ENCODE data around the gene SEZ6L2. TPM values are rescaled to one million over a fixed set of nuclear protein-coding genes. Genes with fewer than 3 reads are reported as not detected.
A peak's percentile ranks its signal among the peaks of the same experiment; 100 is the strongest.

SEZ6L2 gene
- total RNA-seq, 4 donors from 2014 or later: 0.20 to 1.7 (median 0.56) TPM

DNA sequence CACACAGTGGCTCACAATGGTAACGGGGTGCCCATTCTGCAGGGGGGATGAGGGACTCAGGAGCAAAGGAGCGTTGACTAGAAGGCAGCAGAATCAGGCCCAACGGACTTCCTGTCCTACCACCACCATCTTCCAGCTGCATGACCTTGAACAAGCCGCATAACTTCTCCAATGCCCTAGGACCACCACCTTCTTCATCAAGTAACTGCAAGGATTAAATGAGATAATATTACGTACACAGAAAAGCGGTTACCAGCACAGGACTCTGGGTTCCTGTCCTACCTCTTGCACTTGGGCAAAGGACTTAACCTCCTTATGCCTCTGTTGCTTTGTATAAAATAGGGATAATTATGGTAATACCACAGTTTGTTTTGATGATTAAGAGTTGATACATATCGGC is 5.6 kb upstream of the SEZ6L2 start:
- in situ Hi-C loops (cut with MboI; ENCODE audit: low sequenced_read_pairs in 4 of 4): no loop called here
- Histone ChIP-seq H3K27me3 (peaks cover 11 to 19% (median 12%) of the 10 kb centered on the region in 3 donors), H3K4me1 (peaks cover 0 to 5% of the 10 kb centered on the region in 2 donors), H3K27ac (no peak overlapping the region), H3K9me3 (no peaks in the 10 kb centered on the region), H3K4me3 (no peak overlapping the region), H3K36me3 (no peaks in the 10 kb centered on the region)
- TF ChIP-seq POLR2A (IDR thresholded peaks at IDR 0.05): no peak
- TF ChIP-seq, protein P1, sequence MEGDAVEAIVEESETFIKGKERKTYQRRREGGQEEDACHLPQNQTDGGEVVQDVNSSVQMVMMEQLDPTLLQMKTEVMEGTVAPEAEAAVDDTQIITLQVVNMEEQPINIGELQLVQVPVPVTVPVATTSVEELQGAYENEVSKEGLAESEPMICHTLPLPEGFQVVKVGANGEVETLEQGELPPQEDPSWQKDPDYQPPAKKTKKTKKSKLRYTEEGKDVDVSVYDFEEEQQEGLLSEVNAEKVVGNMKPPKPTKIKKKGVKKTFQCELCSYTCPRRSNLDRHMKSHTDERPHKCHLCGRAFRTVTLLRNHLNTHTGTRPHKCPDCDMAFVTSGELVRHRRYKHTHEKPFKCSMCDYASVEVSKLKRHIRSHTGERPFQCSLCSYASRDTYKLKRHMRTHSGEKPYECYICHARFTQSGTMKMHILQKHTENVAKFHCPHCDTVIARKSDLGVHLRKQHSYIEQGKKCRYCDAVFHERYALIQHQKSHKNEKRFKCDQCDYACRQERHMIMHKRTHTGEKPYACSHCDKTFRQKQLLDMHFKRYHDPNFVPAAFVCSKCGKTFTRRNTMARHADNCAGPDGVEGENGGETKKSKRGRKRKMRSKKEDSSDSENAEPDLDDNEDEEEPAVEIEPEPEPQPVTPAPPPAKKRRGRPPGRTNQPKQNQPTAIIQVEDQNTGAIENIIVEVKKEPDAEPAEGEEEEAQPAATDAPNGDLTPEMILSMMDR (IDR thresholded peaks at IDR 0.05 in 4 of 5, conservative IDR thresholded peaks at IDR 0.05 in 1 of 5): no peak
- ATAC-seq (no peak), DNase-seq (no peak)
- intact Hi-C loops (cut with DNase I; ENCODE audit: low total_unique reads): loop anchor here (5.0 kb wide), 1 partner anchor 452 kb away; the partner anchor contains the start of gene CD2BP2

DNA sequence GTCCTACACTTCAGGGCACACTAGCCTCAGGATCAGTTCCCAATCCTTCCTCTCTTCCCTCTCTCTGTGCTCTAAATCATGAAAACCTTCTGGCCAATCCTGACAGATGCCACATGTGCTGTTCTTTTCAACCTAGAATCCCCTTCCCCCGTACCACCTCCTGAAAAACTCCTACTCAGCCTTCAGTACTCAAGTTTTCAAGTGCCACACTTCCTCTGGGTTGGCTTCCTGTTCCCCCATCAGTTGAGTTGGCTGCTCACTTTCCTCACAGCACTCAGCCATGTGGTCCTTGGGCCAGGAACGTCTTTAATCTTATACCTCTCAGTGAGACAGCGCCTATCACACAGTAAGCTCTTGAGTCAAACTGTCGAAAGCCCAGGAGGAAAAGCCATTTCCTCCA is 4.2 kb upstream of the SEZ6L2 start:
- peaks cover 21 to 31% (median 25%) of the 10 kb centered on the region in 3 donors for H3K27me3 ChIP-seq
- in situ Hi-C loops (cut with MboI; ENCODE audit: low sequenced_read_pairs in 4 of 4): no loop called here
- no peak overlapping the region for H3K27ac ChIP-seq
- DNase-seq (no peak), ATAC-seq (no peak)
- H3K4me3 ChIP-seq: no peak overlapping the region
- TF ChIP-seq, protein P1 (IDR thresholded peaks at IDR 0.05 in 4 of 5, conservative IDR thresholded peaks at IDR 0.05 in 1 of 5): no peak
- no peak for TF ChIP-seq POLR2A (IDR thresholded peaks at IDR 0.05)
- no peaks in the 10 kb centered on the region for H3K36me3 ChIP-seq
- H3K9me3 ChIP-seq: no peaks in the 10 kb centered on the region
- H3K4me1 ChIP-seq: peaks cover 0 to 5% of the 10 kb centered on the region in 2 donors
- intact Hi-C loops (cut with DNase I; ENCODE audit: low total_unique reads): loop anchor here (5.0 kb wide), 1 partner anchor 454 kb away; the partner anchor contains the start of gene CD2BP2

DNA sequence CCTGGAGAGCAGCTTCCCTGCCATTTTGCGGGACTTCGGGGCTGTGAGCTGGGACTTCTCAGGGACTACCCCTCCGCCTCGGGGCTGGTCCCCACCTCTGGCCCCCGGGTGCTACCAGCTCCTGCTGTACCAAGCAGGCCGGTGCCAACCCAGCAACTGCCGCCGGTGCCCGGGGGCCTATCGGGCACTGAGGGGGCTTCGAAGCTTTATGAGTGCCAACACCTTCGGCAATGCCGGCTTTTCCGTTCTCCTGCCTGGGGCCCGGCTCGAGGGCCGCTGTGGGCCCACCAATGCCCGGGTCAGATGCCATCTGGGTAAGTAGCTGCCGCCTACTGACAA is 2.2 kb upstream of the SEZ6L2 start:
- H3K27ac ChIP-seq: no peak overlapping the region
- H3K4me3 ChIP-seq: no peak overlapping the region
- no peaks in the 10 kb centered on the region for H3K9me3 ChIP-seq
- H3K4me1 ChIP-seq: peaks cover 0 to 5% of the 10 kb centered on the region in 2 donors
- DNase-seq (no peak), ATAC-seq (no peak)
- H3K27me3 ChIP-seq: peaks cover 35 to 42% (median 37%) of the 10 kb centered on the region in 3 donors
- H3K36me3 ChIP-seq: no peaks in the 10 kb centered on the region
- intact Hi-C loops (cut with DNase I; ENCODE audit: low total_unique reads) (loop anchor here (5.0 kb wide), 1 partner anchor 456 kb away; the partner anchor contains the start of gene CD2BP2), in situ Hi-C loops (cut with MboI; ENCODE audit: low sequenced_read_pairs in 4 of 4) (no loop called here)
- TF ChIP-seq, protein P1 (IDR thresholded peaks at IDR 0.05 in 4 of 5, conservative IDR thresholded peaks at IDR 0.05 in 1 of 5): no peak
- TF ChIP-seq POLR2A (IDR thresholded peaks at IDR 0.05): no peak

DNA sequence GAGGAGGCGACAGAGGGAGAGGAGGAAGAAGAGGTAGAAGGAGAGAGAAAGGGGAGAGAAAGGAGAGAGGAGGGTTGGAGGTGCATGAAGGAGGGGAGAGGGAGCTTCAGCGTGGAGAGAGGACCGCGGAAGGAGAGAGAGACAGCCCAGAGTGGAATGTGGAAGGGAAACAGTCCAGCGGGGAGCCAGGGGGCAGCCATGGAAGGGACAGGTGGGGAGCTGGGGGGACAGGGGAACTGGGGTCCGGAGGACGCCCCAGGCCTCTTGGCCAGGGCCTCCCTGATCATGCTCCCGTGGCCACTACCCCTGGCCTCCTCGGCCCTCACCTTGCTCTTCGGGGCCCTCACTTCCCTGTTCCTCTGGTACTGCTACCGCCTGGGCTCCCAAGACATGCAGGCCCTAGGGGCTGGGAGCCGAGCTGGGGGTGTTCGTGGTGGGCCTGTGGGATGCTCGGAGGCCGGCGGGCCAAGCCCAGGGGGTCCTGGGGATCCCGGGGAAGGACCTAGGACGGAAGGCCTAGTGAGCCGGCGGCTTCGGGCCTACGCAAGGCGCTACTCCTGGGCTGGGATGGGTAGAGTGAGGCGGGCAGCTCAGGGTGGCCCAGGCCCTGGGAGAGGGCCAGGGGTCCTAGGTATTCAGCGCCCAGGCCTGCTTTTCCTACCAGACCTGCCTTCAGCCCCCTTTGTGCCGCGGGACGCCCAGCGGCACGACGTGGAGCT is 1.7 kb upstream of the SEZ6L2 start:
- TF ChIP-seq POLR2A (IDR thresholded peaks at IDR 0.05): no peak
- TF ChIP-seq, protein P1 (IDR thresholded peaks at IDR 0.05 in 4 of 5, conservative IDR thresholded peaks at IDR 0.05 in 1 of 5): no peak
- no peaks in the 10 kb centered on the region for H3K9me3 ChIP-seq

More for the DNA sequence above, 1.7 kb upstream of the SEZ6L2 start:
- ATAC-seq (no peak), DNase-seq (no peak)
- intact Hi-C loops (cut with DNase I; ENCODE audit: low total_unique reads): loop anchor here (1.0 to 5.0 kb wide), 3 partner anchors 25 to 456 kb away; partner anchors contain the start of genes CD2BP2, CDIPT and KCTD13
- in situ Hi-C loops (cut with MboI; ENCODE audit: low sequenced_read_pairs in 4 of 4): no loop called here
- no peaks in the 10 kb centered on the region for H3K36me3 ChIP-seq
- H3K4me1 ChIP-seq: peaks cover 0 to 5% of the 10 kb centered on the region in 2 donors
- H3K4me3 ChIP-seq: peak overlapping the region in 2 of 4 donors; percentile 45 to 54
- peaks cover 35 to 42% (median 38%) of the 10 kb centered on the region in 3 donors for H3K27me3 ChIP-seq
- no peak overlapping the region for H3K27ac ChIP-seq

All from gastrocnemius medialis (tissue), 4 donors.